H1 (cell line): Measurements from ENCODE around the gene HOXB5. TPM values are rescaled to one million over a fixed set of nuclear protein-coding genes. Genes with fewer than 3 reads are reported as not detected.

Experiments used
- CTCF ChIA-PET: fragments of 300-600 bp; sonication (Branson Sonifier 250); formaldehyde crosslinking; loops from one replicate; lab custom pipeline; 2021; ENCODE audit not compliant: partially characterized antibody; lab: Charles Lee
- POLR2A ChIA-PET: fragments of 300-600 bp; sonication (Branson Sonifier 250); formaldehyde crosslinking; loops from one replicate; lab custom pipeline; 2021; ENCODE audit warnings: inconsistent platforms; ENCODE audit not compliant: partially characterized antibody; lab: Charles Lee
- DNase-seq, 2 experiments: peaks; one replicate each; pipeline versions ENCODE4 v3.0.0 to v3.0.0-alpha.2; 2010 to 2022; ENCODE audit warnings: low spot score in 2 of 2, low read depth in 1 of 2, mixed read lengths in 1 of 2
- FAIRE-seq: peaks from 2 replicates; lab custom pipeline; 2011; peaks lifted over from hg19 to GRCh38; lab: Jason Lieb, UNC
- H2AFZ ChIP-seq: 2 replicates; pipeline ENCODE4 v1.8.1; 2012; ENCODE audit warnings: low read length, inconsistent platforms
- H2AK5ac ChIP-seq: 2 replicates; pipeline ENCODE4 v1.6.1; 2013; ENCODE audit warnings: low read depth, low read length
- H2BK120ac ChIP-seq: replicated peaks from 2 replicates; pipeline ENCODE3; 2013; ENCODE audit warnings: low read depth, low read length, inconsistent platforms
- H2BK12ac ChIP-seq: 2 replicates; pipeline ENCODE4 v1.6.1; 2013; ENCODE audit warnings: low read depth, low read length
- H2BK15ac ChIP-seq: 2 replicates; pipeline ENCODE4 v1.6.1; 2013; ENCODE audit warnings: low read length
- H2BK20ac ChIP-seq: 2 replicates; pipeline ENCODE4 v1.6.1; 2013; ENCODE audit warnings: low read length
- H2BK5ac ChIP-seq: 2 replicates; pipeline ENCODE4 v1.6.1; 2013; ENCODE audit warnings: low read depth, low read length
- H3K14ac ChIP-seq: 2 replicates; pipeline ENCODE4 v1.6.1; 2013; ENCODE audit warnings: inconsistent platforms; ENCODE audit not compliant: insufficient read length
- H3K18ac ChIP-seq: 2 replicates; pipeline ENCODE4 v1.6.1; 2013; ENCODE audit warnings: low read length; ENCODE audit errors: extremely low read depth
- H3K23ac ChIP-seq: 2 replicates; pipeline ENCODE4 v1.6.1; 2013; ENCODE audit warnings: inconsistent platforms; ENCODE audit not compliant: insufficient read length
- H3K23me2 ChIP-seq: 2 replicates; pipeline ENCODE4 v1.6.1; 2013; ENCODE audit warnings: low read depth, low read length
- H3K27ac ChIP-seq: 2 replicates; pipeline ENCODE4 v1.6.1; 2011; ENCODE audit warnings: low read depth, low read length, inconsistent platforms
- H3K27me3 ChIP-seq, 4 experiments: replicated peaks in 1 of 4; 1 replicate in 1 of 4; 2 replicates in 3 of 4; pipeline versions ENCODE4 v1.6.1 to v1.8.1; 2011 to 2013; ENCODE audit warnings: low read length in 3 of 4, mild to moderate bottlenecking in 3 of 4, inconsistent platforms in 2 of 4, mixed read lengths in 2 of 4, moderate library complexity in 1 of 4; ENCODE audit not compliant: control insufficient read depth in 3 of 4, insufficient read depth in 3 of 4; ENCODE audit errors: extremely low read depth in 1 of 4
- H3K36me3 ChIP-seq, 4 experiments: 2 replicates each; pipeline versions ENCODE4 v1.6.1 to v1.8.1; 2011 to 2013; ENCODE audit warnings: mild to moderate bottlenecking in 4 of 4, low read length in 3 of 4, moderate library complexity in 2 of 4, control low read depth in 1 of 4, inconsistent platforms in 1 of 4; ENCODE audit not compliant: insufficient read depth in 4 of 4, control insufficient read depth in 2 of 4
- H3K4ac ChIP-seq: replicated peaks from 2 replicates; pipeline ENCODE3; 2013; ENCODE audit warnings: low read length, low read depth, mixed read lengths, inconsistent platforms; ENCODE audit not compliant: insufficient read length
- H3K4me1 ChIP-seq, 4 experiments: replicated peaks in 1 of 4; 1 replicate in 1 of 4; 2 replicates in 3 of 4; pipeline versions ENCODE4 v1.6.1 to v1.8.1; 2011 to 2013; ENCODE audit warnings: low read length in 3 of 4, inconsistent platforms in 2 of 4, mixed read lengths in 1 of 4; ENCODE audit not compliant: insufficient read depth in 4 of 4, control insufficient read depth in 3 of 4
- H3K4me2 ChIP-seq, 2 experiments: 2 replicates each; pipeline versions ENCODE4 v1.6.1 to v1.8.1; 2011 to 2013; ENCODE audit warnings: low read depth in 2 of 2, low read length in 2 of 2, control low read depth in 1 of 2, inconsistent platforms in 1 of 2, mild to moderate bottlenecking in 1 of 2; ENCODE audit not compliant: insufficient read depth in 1 of 2
- H3K4me3 ChIP-seq, 4 experiments: fragments of 200-600, 300-600 bp in 1 of 4; sonication (generic), shearing (Covaris generic), sonication (Bioruptor Twin) in 1 of 4; 2 replicates each; pipeline versions ENCODE4 v1.5.1 to v1.8.1; 2011 to 2016; ENCODE audit warnings: low read length in 4 of 4, low read depth in 3 of 4, control low read depth in 2 of 4, inconsistent platforms in 2 of 4, mild to moderate bottlenecking in 2 of 4, mixed read lengths in 1 of 4, moderate library complexity in 1 of 4; ENCODE audit not compliant: insufficient read depth in 2 of 4; ENCODE audit errors: extremely low read depth in 1 of 4
- H3K56ac ChIP-seq: replicated peaks from 2 replicates; pipeline ENCODE3; 2013; ENCODE audit warnings: low read depth, mild to moderate bottlenecking, mixed read lengths, low read length, inconsistent platforms; ENCODE audit not compliant: insufficient read length
- H3K79me1 ChIP-seq: 2 replicates; pipeline ENCODE4 v1.6.1; 2013; ENCODE audit warnings: low read depth, low read length, control low read depth
- H3K79me2 ChIP-seq, 2 experiments: 2 replicates each; pipeline versions ENCODE4 v1.6.1 to v1.8.1; 2012 to 2013; ENCODE audit warnings: low read length in 2 of 2, mild to moderate bottlenecking in 2 of 2, inconsistent platforms in 1 of 2; ENCODE audit not compliant: insufficient read depth in 2 of 2, control insufficient read depth in 1 of 2
- H3K9ac ChIP-seq, 4 experiments: replicated peaks in 1 of 4; 1 replicate in 1 of 4; 2 replicates in 3 of 4; pipeline versions ENCODE4 v1.6.1 to v1.8.1; 2011 to 2013; ENCODE audit warnings: low read depth in 3 of 4, low read length in 3 of 4, control low read depth in 2 of 4, mild to moderate bottlenecking in 2 of 4, moderate library complexity in 2 of 4, inconsistent platforms in 1 of 4; ENCODE audit errors: extremely low read depth in 1 of 4
- H3K9me3 ChIP-seq, 2 experiments: 2 replicates each; pipeline versions ENCODE4 v1.6.1 to v1.8.1; 2012 to 2013; ENCODE audit warnings: mild to moderate bottlenecking in 2 of 2, moderate library complexity in 2 of 2, control low read depth in 1 of 2, inconsistent platforms in 1 of 2, low read depth in 1 of 2, low read length in 1 of 2, mixed read lengths in 1 of 2; ENCODE audit not compliant: insufficient read depth in 2 of 2
- H4K20me1 ChIP-seq, 2 experiments: replicated peaks in 1 of 2; 2 replicates each; pipeline versions ENCODE3 to v1.8.1; 2011 to 2013; ENCODE audit warnings: inconsistent platforms in 2 of 2, low read length in 2 of 2, mild to moderate bottlenecking in 1 of 2; ENCODE audit not compliant: insufficient read depth in 2 of 2, control insufficient read depth in 1 of 2
- H4K5ac ChIP-seq: 2 replicates; pipeline ENCODE4 v1.6.1; 2013; ENCODE audit warnings: low read length, low read depth, mixed read lengths, inconsistent platforms; ENCODE audit not compliant: insufficient read length
- H4K8ac ChIP-seq: 2 replicates; pipeline ENCODE4 v1.8.0; 2013; ENCODE audit warnings: mild to moderate bottlenecking, moderate library complexity, low read length, inconsistent platforms; ENCODE audit not compliant: insufficient read depth; ENCODE audit errors: extremely low read depth
- H4K91ac ChIP-seq: replicated peaks from 2 replicates; pipeline ENCODE3; 2013; ENCODE audit warnings: low read length, mixed read lengths, inconsistent platforms; ENCODE audit not compliant: insufficient read length
- EZH2 ChIP-seq: fragments of 200-600 bp; sonication (generic); IDR thresholded peaks from 2 replicates; pipeline ENCODE4 v1.7.1; 2012; ENCODE audit warnings: low read depth, mild to moderate bottlenecking, moderate library complexity, low read length, inconsistent platforms; ENCODE audit not compliant: severe bottlenecking
- GTF2F1 ChIP-seq: IDR thresholded peaks from 2 replicates; pipeline ENCODE4 v1.6.1; 2012; ENCODE audit warnings: low read depth, low read length, improper control_type of control experiment, borderline replicate concordance
- POLR2AphosphoS5 ChIP-seq: IDR thresholded peaks from 2 replicates; pipeline ENCODE4 v1.6.1; 2011; ENCODE audit warnings: low read depth, low read length
- RXRA ChIP-seq: IDR thresholded peaks from 2 replicates; pipeline ENCODE4 v1.6.1; 2011; ENCODE audit warnings: low read depth, mild to moderate bottlenecking, low read length, moderate library complexity; ENCODE audit not compliant: insufficient read depth
- SUZ12 ChIP-seq: fragments of 200-600 bp; sonication (generic); IDR thresholded peaks from 2 replicates; pipeline ENCODE4 v1.6.1; 2012; ENCODE audit warnings: mild to moderate bottlenecking, inconsistent platforms, low read length, moderate library complexity, mixed read lengths
- TAF7 ChIP-seq: optimal IDR thresholded peaks from 2 replicates; pipeline ENCODE3; 2011; ENCODE audit warnings: low read depth, mild to moderate bottlenecking, inconsistent platforms, low read length, moderate library complexity, borderline replicate concordance
- TCF12 ChIP-seq: IDR thresholded peaks from 2 replicates; pipeline ENCODE4 v1.6.1; 2011; ENCODE audit warnings: low read depth, mild to moderate bottlenecking, low read length
- WGBS, 2 experiments: shearing (Covaris generic) in 1 of 2; methylation state at CpG; one replicate each; pipeline versions ENCODE4 v1.1.6 to v1.1.7; 2013 to 2015; ENCODE audit warnings: low lambda C conversion rate in 2 of 2, mixed read lengths in 2 of 2, inconsistent platforms in 1 of 2, low coverage in 1 of 2, missing lambda C conversion rate in 1 of 2; ENCODE audit not compliant: insufficient replicate concordance in 2 of 2, insufficient coverage in 1 of 2, insufficient read length in 1 of 2; ENCODE audit errors: extremely low coverage in 1 of 2, missing lambda C conversion rate in 1 of 2; 5-methylcytosine and 5-hydroxymethylcytosine counted together
- polyA plus RNA-seq, 7 experiments: library from polyadenylated mRNA; depleted of rRNA in 3 of 7; stranded (reverse) in 5 of 7; unstranded in 2 of 7; fragments of >200 nt in 5 of 7; fragments of 200-250 nt in 2 of 7; gene quantifications; 1 replicate in 5 of 7; 2 replicates in 1 of 7; 4 replicates in 1 of 7; pipeline versions ENCODE4 v1.2.1 to v1.2.3, GENCODE V29; 2011 to 2013; ENCODE audit warnings: missing spikeins in 2 of 7, mixed read lengths in 2 of 7
- total RNA-seq: library from RNA; stranded (reverse); fragmentation: NEBNext Ultra II Directional; extraction: Animal tissue kit (Norgen Biotek cat#: 25700); gene quantifications from 2 replicates; pipeline ENCODE4 v1.2.1, GENCODE V29; 2021
- TF ChIP-seq, protein P1 (sequence below): IDR thresholded peaks from 2 replicates; pipeline ENCODE4 v1.6.1; 2011; ENCODE audit warnings: low read length, improper control_type of control experiment

Gene HOXB5
- total and polyA plus RNA-seq, 2 of the 8 experiments (the other 6 are each of a cell fraction or from before 2014, with no cell fraction given), result not detected

DNA sequence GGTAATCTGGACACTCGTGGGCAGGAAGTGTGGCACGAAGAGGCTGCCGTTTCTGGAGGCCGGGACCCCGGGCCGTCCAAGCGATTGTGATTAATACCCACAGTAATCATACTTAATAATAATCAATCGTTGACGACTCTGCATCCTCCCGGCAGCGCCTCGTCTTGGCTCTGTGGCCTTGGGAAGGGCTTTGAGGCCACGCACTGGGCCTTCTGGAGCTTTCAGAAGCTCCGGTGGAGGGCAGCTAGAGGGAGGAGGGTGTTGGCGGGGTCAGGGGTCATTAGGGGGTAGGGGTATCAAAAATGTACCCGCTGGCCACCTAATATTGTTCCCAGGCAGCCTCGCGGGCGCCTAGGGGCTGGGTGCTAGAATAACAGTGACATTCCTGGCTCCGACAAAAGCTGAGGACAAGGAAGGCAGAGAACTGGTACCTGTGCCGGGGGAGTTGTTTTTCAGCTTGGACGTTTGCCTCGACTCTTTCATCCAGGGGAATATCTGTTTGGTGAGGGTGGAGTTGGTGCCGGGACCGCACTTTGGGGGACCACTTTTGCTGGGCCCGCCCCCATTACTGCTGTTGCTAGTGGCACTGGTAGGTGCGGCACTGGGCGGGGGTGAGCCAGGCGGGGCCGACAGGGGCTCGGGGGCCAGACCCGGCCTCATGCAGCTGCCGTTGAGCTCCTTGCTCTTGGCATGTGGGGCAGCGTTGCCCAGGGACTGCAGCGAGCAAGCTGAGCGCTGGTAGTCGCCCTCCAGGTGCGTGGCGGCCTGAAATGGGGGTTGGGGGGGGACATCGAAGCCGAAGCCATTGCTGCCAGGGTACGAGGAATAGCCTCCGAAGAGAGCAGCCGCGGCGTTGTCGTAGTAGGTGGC lies 41.7 kb downstream of the HOXB5 start:
- Histone ChIP-seq H2BK20ac (no peak overlapping the region), H3K9me3 (no peaks in the 10 kb centered on the region), H3K27ac (no peak overlapping the region), H3K4me3 (peak overlapping the region in 1 of 4 experiments; percentile 20; a peak in 1 of 8 replicates), H3K23ac (no peak overlapping the region), H2AFZ (no peak overlapping the region), H3K23me2 (no peaks in the 10 kb centered on the region; the same call in 1 of the 2 replicates), H2AK5ac (0 out of 2 replicates have a peak overlapping the region, but pooled peaks have one; percentile 61), H3K79me2 (no peaks in the 10 kb centered on the region), H2BK15ac (peak overlapping the region; percentile 46; the same call in 1 of the 2 replicates), H3K4me2 (peak overlapping the region in 1 of 2 experiments; percentile 38; a peak in 3 of 4 replicates), H4K91ac (no peak overlapping the region), H4K8ac (no peak overlapping the region), H3K14ac (no peak overlapping the region), H3K56ac (no peak overlapping the region), H2BK120ac (no peak overlapping the region), H3K4ac (no peak overlapping the region), H3K36me3 (peaks cover 0 to 3% (median 0%) of the 10 kb centered on the region in 4 experiments; a peak in 1 of 8 replicates), H3K9ac (no peak overlapping the region), H2BK12ac (peak overlapping the region; percentile 94; the same call in 1 of the 2 replicates), H3K27me3 (peaks cover 94 to 100% (median 98%) of the 10 kb centered on the region in 4 experiments), H4K20me1 (peaks cover 19 to 23% of the 10 kb centered on the region in 2 experiments), H3K18ac (no peak overlapping the region), H2BK5ac (peak overlapping the region; percentile 35; the same call in 1 of the 2 replicates), H3K79me1 (no peaks in the 10 kb centered on the region), H4K5ac (no peak overlapping the region), H3K4me1 (peaks cover 7 to 25% (median 10%) of the 10 kb centered on the region in 4 experiments)
- TF ChIP-seq, protein P1, sequence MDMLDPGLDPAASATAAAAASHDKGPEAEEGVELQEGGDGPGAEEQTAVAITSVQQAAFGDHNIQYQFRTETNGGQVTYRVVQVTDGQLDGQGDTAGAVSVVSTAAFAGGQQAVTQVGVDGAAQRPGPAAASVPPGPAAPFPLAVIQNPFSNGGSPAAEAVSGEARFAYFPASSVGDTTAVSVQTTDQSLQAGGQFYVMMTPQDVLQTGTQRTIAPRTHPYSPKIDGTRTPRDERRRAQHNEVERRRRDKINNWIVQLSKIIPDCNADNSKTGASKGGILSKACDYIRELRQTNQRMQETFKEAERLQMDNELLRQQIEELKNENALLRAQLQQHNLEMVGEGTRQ, result no peak
- TF ChIP-seq SUZ12 (peak; percentile 97), POLR2AphosphoS5 (no peak), EZH2 (peak; percentile 95), GTF2F1 (no peak), TAF7 (no peak), RXRA (no peak), TCF12 (no peak)
- 11% methylated on average over 47 of the region's 47 CpGs; no CpG with 5 or more reads in 1 of the 2 experiments for WGBS, 2 experiments
- POLR2A ChIA-PET, result no interaction called here
- FAIRE-seq (no peak), DNase-seq (no peak)
- CTCF ChIA-PET, result interaction anchor here (0.7 to 6.6 kb wide), 15 partner anchors 9 to 533 kb away, joined by 3 to 53 read pairs (median 3); partner anchors contain the start of genes HOXB3 and HOXB5
